GM19372 (cell line): ENCODE results near the gene ALDH3A1.
A peak's percentile ranks its signal among the peaks of the same experiment; 100 is the strongest.

Experiments used
- ATAC-seq: cut with Tn5 transposase; IDR thresholded peaks from one replicate; pipeline ENCODE4 v1.9.1; 2021; ENCODE audit warnings: mild to moderate bottlenecking, low read depth, moderate library complexity; ENCODE audit not compliant: unreplicated experiment

The ALDH3A1 gene

GRCh38 chr17:19742495-19742894 is 5.6 kb downstream of the ALDH3A1 start:
- no peak for ATAC-seq

DNA sequence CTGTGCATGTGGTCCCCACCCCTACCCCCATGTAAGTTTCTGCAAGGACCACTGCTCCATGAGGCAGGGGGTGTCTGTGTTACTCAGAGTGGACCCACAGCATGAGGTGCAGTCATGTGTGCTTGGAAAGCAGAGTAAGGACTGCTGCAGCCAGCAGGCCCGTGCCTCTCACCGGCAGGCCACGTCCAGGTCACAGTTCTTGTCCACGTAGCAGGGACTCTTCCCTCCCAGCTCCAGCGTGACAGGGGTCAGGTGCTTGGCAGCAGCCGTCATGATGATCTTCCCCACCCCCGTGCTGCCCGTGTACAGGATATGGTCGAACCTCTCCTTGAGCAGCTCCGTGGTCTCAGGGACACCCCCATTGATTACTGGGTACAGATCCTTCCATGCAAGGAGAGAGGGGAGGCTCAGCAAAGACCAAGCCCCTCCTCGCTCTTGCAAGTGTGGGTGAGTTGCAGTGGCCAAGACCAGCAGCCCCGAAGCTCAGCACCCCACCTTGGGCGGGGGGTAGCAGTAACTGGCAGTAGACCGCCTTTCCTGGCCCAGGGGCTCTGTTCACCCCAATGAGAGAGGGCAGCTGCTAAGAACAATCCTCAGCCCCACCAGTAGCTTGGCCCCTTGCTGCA is 6.2 kb downstream of the ALDH3A1 start:
- no peak for ATAC-seq

- no peak for ATAC-seq
These were observed 7.2 kb downstream of the ALDH3A1 start for GRCh38 chr17:19740933-19741332.

GRCh38 chr17:19739241-19740201 is 8.6 kb downstream of the ALDH3A1 start:
- no peak for ATAC-seq

GRCh38 chr17:19738757-19739156 is 9.3 kb downstream of the ALDH3A1 start:
- no peak for ATAC-seq

DNA sequence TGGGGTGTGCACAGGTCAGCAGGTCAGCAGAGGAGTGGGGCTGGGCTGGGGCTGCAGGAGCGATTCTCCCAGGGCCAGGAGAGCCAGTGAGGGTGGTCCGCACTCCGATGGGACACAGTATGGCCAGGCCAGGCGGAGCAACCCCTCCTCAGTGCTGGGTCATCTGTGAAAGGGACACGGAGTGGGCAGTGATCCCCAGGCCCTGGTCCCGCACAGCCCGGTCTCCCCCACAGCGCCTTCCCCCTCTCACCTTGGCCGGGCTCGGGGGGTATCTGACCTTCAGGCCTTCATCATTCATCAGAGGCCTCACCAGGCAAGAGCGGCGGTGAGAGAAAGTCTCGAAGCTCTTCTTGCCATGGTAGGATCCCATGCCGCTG is 10.0 kb downstream of the ALDH3A1 start:
- no peak for ATAC-seq

- no peak for ATAC-seq
These were observed 10.6 kb downstream of the ALDH3A1 start for GRCh38 chr17:19737305-19738072.

DNA sequence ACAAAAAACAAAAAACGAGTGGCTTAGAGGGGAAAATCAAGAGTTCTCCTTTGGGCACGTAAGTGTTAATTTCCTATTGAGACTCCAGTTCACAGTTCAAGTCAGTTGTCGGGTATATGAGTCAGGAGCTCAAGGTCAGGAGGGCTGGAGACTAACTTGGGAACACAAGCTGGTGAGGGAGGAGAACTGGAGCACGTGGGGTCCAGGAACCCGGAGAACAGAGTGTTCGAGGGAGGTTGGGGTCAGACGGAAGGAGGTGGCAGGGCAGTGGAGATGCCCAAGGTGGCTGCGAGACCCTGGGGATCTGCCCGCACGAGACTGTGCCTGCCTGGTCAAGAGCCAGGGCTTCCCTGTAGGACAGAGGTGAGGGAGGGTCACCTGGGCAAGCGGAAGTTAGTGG is 12.0 kb downstream of the ALDH3A1 start:
- no peak for ATAC-seq

- ATAC-seq, result no peak
These were observed 14.1 kb downstream of the ALDH3A1 start for GRCh38 chr17:19733953-19734526.

- no peak for ATAC-seq
These were observed 16.5 kb downstream of the ALDH3A1 start for GRCh38 chr17:19731626-19732025.

GRCh38 chr17:19730843-19731242 is 17.3 kb downstream of the ALDH3A1 start:
- ATAC-seq, result no peak

DNA sequence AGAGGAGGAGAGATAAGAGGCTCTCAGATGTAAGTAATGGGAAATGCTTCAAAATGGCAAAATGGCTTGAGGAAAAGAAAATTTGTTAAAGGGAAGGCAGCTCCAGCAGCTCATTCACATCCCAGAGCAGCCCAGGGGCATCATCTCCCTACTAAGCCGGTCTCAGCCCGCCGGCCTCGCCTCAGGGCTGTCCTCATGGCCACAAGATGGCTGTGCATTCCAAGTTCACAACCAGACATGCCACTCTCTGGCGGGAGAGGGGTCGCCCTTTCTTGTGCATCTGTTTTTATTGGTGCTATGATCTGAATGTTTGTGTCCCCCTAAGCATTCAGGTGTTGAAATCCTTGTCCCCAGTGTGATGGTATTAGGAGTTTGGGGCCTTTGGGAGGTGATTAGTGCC is 18.2 kb downstream of the ALDH3A1 start:
- no peak for ATAC-seq

- ATAC-seq, result no peak
These were observed 20.0 kb downstream of the ALDH3A1 start for GRCh38 chr17:19728084-19728495.

DNA sequence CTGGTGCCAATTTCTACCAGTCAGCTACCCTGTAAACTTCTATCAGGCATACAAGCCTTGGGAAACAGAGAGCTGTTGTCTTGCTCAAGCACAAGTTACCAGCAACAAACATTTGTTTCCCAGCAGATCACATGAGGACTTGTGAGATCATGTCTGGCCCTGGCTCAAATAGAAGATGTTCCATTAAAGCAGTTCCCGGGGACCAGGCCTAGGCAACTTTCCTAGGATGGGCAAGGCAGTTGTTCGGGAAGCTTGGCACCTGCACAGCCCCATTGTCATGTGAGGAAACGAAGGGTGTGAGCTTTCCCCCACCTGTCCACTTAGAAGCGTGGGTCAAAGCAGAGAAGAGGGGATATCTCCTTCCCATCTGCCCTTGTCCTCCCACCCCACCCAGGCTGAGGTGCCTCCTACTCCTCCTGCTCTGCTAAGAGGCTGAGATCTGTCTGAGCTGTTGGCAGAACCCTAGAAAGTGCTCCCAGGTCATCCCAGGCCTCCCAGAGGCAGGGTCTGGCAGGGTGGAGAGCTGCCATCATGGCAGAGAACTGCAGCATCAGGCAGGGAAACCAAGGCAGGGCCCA is 20.5 kb downstream of the ALDH3A1 start:
- ATAC-seq, result no peak

DNA sequence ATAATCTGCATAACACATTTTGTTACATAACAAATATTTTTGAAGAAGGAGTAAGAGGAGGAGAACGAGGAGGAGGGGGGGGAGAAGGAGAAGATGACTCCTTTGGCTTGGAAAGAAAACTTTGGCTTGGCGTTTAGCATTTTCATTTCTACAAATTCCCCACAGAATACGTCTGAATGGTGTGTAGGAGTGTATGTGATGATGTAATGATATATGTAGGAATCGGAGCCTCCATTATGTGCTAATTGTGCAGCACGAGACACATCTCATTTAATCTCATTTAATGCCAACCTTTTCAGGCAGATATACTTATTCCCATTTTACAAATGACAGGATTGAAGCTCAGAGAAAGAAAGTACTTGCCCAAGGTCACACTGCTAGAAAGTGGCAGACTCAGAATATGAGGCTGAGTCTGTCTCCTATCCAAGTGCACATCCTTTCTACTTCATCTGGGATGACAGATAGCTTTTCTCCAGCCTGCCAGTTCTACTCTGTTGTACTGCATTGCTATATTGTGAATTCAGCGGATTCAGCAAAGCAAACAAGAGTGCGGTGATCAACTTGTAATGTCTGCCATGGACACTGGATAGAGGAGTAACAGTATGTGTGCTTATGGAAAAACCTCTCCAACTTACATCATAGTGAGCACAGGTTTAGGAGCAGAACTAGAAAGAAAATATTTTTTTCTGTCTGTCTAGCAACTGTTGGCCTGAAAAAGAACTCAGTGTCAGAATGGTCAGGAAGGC is 21.3 kb downstream of the ALDH3A1 start:
- no peak for ATAC-seq

GRCh38 chr17:19725486-19725885 is 22.6 kb downstream of the ALDH3A1 start:
- ATAC-seq, result no peak

GRCh38 chr17:19724501-19725420 is 23.3 kb downstream of the ALDH3A1 start:
- ATAC-seq, result peak; percentile 53

GRCh38 chr17:19723964-19724363 is 24.1 kb downstream of the ALDH3A1 start:
- no peak for ATAC-seq
